HUES64 (cell line): Measurements from ENCODE around the gene FANCI.

Source experiments
- H3K27ac ChIP-seq: 2 replicates; pipeline ENCODE4 v1.7.0; 2013; ENCODE audit warnings: low read depth, low read length, inconsistent platforms
- H3K27me3 ChIP-seq: 2 replicates; pipeline ENCODE4 v1.6.1; 2013; ENCODE audit warnings: mild to moderate bottlenecking, low read length; ENCODE audit not compliant: insufficient read depth
- H3K36me3 ChIP-seq: 2 replicates; pipeline ENCODE4 v1.6.1; 2013; ENCODE audit warnings: mild to moderate bottlenecking, low read length; ENCODE audit not compliant: insufficient read depth
- H3K4me1 ChIP-seq: 2 replicates; pipeline ENCODE4 v1.6.1; 2013; ENCODE audit warnings: mild to moderate bottlenecking, low read length, moderate library complexity; ENCODE audit not compliant: insufficient read depth
- H3K4me3 ChIP-seq: 2 replicates; pipeline ENCODE4 v1.5.1; 2013; ENCODE audit warnings: mild to moderate bottlenecking, low read length, moderate library complexity
- H3K9ac ChIP-seq: 2 replicates; pipeline ENCODE4 v1.6.1; 2013; ENCODE audit warnings: mild to moderate bottlenecking, low read depth, low read length
- H3K9me3 ChIP-seq: 2 replicates; pipeline ENCODE4 v1.6.1; 2013; ENCODE audit warnings: low read depth, low read length; ENCODE audit not compliant: insufficient read depth
- WGBS: fragments of 150-250, 120-280 bp; methylation state at CpG from one replicate; pipeline ENCODE4 v1.1.7; 2013; ENCODE audit warnings: missing lambda C conversion rate; 5-methylcytosine and 5-hydroxymethylcytosine counted together

The FANCI gene

GRCh38 chr15:89325039-89325803 is 81.4 kb downstream of the FANCI start:
- Histone ChIP-seq H3K4me3 (no peak overlapping the region), H3K9me3 (no peaks in the 10 kb centered on the region), H3K9ac (no peak overlapping the region), H3K4me1 (no peaks in the 10 kb centered on the region), H3K27ac (no peak overlapping the region), H3K27me3 (no peaks in the 10 kb centered on the region), H3K36me3 (peaks cover 100% of the 10 kb centered on the region)
- WGBS = 95% methylated on average over 10 of the region's 11 CpGs

GRCh38 chr15:89326316-89326715 is 82.5 kb downstream of the FANCI start:
- no peaks in the 10 kb centered on the region for H3K27me3 ChIP-seq
- H3K27ac ChIP-seq = no peak overlapping the region
- WGBS = 94% methylated on average over 6 of the region's 6 CpGs
- no peak overlapping the region for H3K4me3 ChIP-seq
- H3K9ac ChIP-seq = no peak overlapping the region
- no peaks in the 10 kb centered on the region for H3K4me1 ChIP-seq
- no peaks in the 10 kb centered on the region for H3K9me3 ChIP-seq
- peaks cover 100% of the 10 kb centered on the region for H3K36me3 ChIP-seq

GRCh38 chr15:89327113-89327512 is 83.3 kb downstream of the FANCI start:
- Histone ChIP-seq H3K4me3 (no peak overlapping the region), H3K9me3 (no peaks in the 10 kb centered on the region), H3K4me1 (no peaks in the 10 kb centered on the region; the same call in 1 of the 2 replicates), H3K27ac (no peak overlapping the region), H3K9ac (no peak overlapping the region), H3K27me3 (no peaks in the 10 kb centered on the region), H3K36me3 (peaks cover 100% of the 10 kb centered on the region)
- 94% methylated on average over 6 of the region's 6 CpGs for WGBS

GRCh38 chr15:89328398-89329254 is 84.8 kb downstream of the FANCI start:
- peaks cover 95% of the 10 kb centered on the region for H3K36me3 ChIP-seq
- whole genome bisulfite sequencing = 97% methylated on average over 13 of the region's 13 CpGs
- no peaks in the 10 kb centered on the region for H3K9me3 ChIP-seq
- no peak overlapping the region for H3K9ac ChIP-seq
- no peak overlapping the region for H3K27ac ChIP-seq
- H3K4me3 ChIP-seq = no peak overlapping the region
- no peaks in the 10 kb centered on the region for H3K27me3 ChIP-seq
- H3K4me1 ChIP-seq = no peaks in the 10 kb centered on the region; the same call in 1 of the 2 replicates

- Histone ChIP-seq H3K9ac (no peak overlapping the region), H3K27ac (no peak overlapping the region), H3K36me3 (peaks cover 86% of the 10 kb centered on the region), H3K4me1 (no peaks in the 10 kb centered on the region; the same call in 1 of the 2 replicates), H3K27me3 (no peaks in the 10 kb centered on the region), H3K4me3 (no peak overlapping the region), H3K9me3 (no peaks in the 10 kb centered on the region)
- 96% methylated on average over 8 of the region's 8 CpGs for WGBS
Observed at GRCh38 chr15:89329329-89330084, 85.7 kb downstream of the FANCI start.

- H3K9me3 ChIP-seq = no peaks in the 10 kb centered on the region
- no peak overlapping the region for H3K9ac ChIP-seq
- H3K36me3 ChIP-seq = peaks cover 80% of the 10 kb centered on the region
- H3K4me3 ChIP-seq = no peak overlapping the region
- no peaks in the 10 kb centered on the region; the same call in 1 of the 2 replicates for H3K4me1 ChIP-seq
- H3K27me3 ChIP-seq = no peaks in the 10 kb centered on the region
- H3K27ac ChIP-seq = no peak overlapping the region
- 97% methylated on average over 6 of the region's 6 CpGs for WGBS
Observed at GRCh38 chr15:89330119-89330518, 86.3 kb downstream of the FANCI start.

- Histone ChIP-seq H3K36me3 (peaks cover 71% of the 10 kb centered on the region), H3K9ac (no peak overlapping the region), H3K27ac (no peak overlapping the region), H3K4me3 (no peak overlapping the region), H3K9me3 (no peaks in the 10 kb centered on the region), H3K27me3 (peaks cover 6% of the 10 kb centered on the region; the same call in 1 of the 2 replicates), H3K4me1 (no peaks in the 10 kb centered on the region; the same call in 1 of the 2 replicates)
- WGBS = 92% methylated on average over 7 of the region's 7 CpGs
Observed at GRCh38 chr15:89330881-89331595, 87.3 kb downstream of the FANCI start.

- Histone ChIP-seq H3K36me3 (peaks cover 57% of the 10 kb centered on the region), H3K9ac (no peak overlapping the region), H3K9me3 (no peaks in the 10 kb centered on the region), H3K4me1 (no peaks in the 10 kb centered on the region; the same call in 1 of the 2 replicates), H3K27ac (no peak overlapping the region), H3K4me3 (no peak overlapping the region), H3K27me3 (peaks cover 11% of the 10 kb centered on the region; the same call in 1 of the 2 replicates)
- 42% methylated on average over 10 of the region's 10 CpGs for WGBS
Observed at GRCh38 chr15:89332446-89332845, 88.7 kb downstream of the FANCI start.

- no peaks in the 10 kb centered on the region; the same call in 1 of the 2 replicates for H3K4me1 ChIP-seq
- peaks cover 11% of the 10 kb centered on the region; the same call in 1 of the 2 replicates for H3K27me3 ChIP-seq
- H3K9ac ChIP-seq = peak overlapping the region; percentile 81
- no peaks in the 10 kb centered on the region for H3K9me3 ChIP-seq
- H3K4me3 ChIP-seq = peak overlapping the region; percentile 90
- H3K27ac ChIP-seq = no peak overlapping the region
- peaks cover 49% of the 10 kb centered on the region for H3K36me3 ChIP-seq
- WGBS = 90% methylated on average over 57 of the region's 57 CpGs
Observed at GRCh38 chr15:89333011-89333860, 89.5 kb downstream of the FANCI start.
